HG02973 (cell line): ENCODE results near the gene MED31.
"Not testable (repeated sequence)": the region's sequence is repeated elsewhere in the genome, so short reads cannot be mapped to it uniquely, and the experiment has no call there.

Source experiments
- ATAC-seq: cut with Tn5 transposase; IDR thresholded peaks from one replicate; pipeline ENCODE4 v1.9.1; 2021; ENCODE audit warnings: moderate library complexity; ENCODE audit not compliant: unreplicated experiment

Gene MED31

DNA sequence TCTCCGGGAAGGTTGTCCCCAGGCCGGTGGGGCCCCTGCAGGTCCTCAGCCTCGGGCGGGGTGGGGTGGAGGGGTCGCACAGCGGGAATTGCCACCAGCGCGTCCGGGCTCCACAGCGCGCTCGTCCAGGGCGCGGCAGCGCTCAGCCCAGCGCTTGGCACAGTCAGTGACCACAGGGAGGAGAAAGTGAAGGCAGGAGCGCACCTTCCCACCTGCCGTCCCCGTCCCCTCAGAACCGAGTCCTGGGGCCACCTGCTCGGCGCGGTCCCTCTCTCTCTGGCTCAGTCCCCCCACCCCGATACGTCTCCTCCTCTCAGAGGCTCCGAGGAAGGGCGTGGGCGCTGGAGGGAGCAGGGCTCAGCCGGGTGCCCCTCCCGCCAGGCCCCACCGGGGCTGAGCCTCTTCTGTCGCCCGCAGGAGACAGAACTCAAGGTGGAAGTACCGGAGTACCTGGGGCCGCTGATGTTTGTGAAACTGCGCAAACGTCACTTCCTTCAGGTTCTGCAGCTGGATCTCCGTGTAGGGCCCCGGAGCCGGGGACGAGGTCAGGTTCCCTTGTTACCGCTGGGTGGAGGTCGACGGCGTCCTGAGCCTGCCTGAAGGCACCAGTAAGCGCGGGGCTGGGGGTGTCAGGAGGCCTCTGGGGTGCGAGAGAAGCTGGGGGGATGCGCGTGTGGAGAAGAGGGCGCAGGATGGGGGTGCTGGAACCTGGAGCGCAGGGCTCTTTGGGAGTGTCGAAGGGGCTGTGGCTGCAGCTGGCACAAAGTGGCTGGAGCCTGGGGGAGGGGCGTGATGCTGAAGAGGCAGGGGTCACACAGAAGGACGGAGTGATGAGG is 5.6 kb upstream of the MED31 start:
- not testable (repeated sequence) for ATAC-seq

DNA sequence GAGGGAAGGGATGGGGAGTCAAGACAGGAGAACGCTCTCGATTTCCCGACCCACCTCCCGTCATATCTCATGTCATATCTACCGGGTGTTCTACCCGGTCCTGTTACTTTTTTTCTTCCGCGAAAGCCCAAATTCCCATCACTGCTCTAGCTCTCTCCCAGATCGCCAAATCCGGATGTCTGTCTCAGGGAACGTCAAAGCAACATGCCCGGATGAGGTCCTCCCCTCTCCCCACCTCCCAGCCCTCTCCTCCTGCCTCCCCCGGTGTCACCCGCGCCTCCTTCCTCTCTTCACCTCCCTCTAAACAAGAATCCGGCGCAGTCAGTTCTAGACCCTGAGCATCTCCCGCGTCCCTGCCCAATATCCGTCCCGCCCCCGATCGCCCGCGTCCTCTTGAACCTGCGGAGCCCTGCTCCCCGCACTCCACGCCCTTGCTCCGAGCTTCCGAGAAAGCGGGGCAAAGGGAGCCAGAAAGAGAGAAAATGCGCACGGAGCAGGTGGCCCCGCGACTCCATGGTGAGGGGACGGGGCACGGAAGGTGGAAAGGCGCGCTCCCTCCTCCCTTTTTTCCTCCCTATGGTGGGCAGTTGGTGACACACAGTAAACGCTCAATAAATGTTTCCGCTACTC is 4.4 kb upstream of the MED31 start:
- ATAC-seq: not testable (repeated sequence)

DNA sequence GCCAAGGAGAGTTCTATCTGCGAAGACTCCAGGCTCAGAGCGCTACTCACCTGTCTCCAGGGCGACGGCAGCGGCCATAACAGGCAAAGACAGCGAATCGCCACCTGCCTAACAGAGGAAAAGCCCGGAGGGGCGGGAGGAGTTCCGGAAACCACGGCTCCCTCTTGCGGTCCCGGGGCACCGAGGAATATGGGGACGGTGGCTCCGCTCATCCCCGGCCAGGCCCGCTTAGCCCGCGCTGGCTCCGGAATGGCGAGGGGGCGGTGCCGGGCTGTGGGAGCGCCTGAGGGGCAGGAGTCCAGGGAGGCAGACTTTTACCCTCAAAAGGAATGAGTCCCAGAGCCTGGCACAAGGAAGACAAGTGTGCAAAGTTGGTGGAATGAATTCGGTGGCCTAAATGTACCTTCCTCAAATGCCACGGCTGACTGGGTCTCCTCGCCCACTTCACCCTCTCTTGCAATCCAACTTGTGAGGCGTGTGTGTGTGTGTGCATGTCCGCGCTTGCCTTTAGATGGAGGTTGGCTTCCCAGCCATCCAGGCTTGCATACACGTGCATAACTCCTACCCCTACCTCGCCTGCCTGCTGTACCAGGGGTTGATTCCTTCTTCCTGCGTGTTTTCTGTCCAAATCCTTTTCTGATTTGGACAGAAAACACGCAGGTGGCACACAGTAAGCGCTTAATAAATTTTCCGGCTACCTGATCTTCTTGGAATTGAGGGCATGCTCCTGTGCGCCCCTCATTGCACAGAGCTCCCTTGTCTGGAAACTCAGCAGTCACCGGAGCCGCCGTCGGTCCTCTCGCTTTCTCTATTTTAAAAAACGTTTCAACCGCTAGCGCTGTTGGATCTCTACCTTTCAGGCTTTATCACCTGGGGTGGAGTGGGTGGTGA is 3.7 kb upstream of the MED31 start:
- no peak for ATAC-seq

DNA sequence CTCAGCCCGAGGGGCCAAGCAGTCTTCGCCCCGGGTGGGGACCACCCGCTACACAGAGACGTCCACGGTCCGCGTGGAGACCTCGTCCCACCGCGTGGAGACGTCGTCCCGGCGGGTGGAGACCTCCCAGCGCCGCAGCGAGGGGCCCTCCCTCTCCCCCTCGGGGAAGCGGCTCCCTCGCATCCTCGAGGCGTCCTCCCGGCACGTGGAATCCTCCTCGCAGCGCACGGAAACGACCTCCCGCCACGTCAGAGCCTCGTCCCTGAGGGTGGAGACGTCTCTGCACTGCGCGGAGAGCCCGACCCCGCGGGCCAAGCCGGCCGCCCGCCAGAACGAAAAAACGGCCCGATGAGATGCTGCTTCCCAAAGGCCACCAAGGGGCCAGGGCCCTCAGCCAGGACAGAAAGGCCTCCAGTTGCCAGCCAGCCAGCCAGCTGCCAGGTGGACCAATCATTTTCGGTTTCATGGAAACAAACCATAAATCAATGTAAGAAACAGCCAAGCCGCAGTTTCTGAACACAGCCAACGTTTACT is 581 bp upstream of the MED31 start:
- peak; percentile 9 for ATAC-seq

DNA sequence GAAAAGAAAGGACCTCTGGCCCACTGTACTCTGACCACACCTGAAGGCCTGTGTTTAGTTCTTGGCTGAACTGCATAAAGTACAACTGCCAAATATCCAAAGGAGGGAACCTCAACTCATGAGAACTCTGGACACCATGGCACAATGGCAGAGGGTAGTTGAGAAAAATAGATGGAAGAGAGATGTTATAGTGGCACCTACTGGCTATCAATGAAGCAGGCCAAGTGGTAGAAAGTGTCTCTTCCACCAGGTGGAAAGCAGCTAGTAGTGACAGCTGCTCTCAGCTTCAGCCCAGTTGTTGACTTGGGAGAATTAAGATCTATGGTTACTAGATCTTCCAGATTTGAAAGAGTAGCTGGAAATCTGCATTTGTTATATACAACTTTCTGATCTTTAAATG is 3.2 kb downstream of the MED31 start:
- ATAC-seq: no peak

DNA sequence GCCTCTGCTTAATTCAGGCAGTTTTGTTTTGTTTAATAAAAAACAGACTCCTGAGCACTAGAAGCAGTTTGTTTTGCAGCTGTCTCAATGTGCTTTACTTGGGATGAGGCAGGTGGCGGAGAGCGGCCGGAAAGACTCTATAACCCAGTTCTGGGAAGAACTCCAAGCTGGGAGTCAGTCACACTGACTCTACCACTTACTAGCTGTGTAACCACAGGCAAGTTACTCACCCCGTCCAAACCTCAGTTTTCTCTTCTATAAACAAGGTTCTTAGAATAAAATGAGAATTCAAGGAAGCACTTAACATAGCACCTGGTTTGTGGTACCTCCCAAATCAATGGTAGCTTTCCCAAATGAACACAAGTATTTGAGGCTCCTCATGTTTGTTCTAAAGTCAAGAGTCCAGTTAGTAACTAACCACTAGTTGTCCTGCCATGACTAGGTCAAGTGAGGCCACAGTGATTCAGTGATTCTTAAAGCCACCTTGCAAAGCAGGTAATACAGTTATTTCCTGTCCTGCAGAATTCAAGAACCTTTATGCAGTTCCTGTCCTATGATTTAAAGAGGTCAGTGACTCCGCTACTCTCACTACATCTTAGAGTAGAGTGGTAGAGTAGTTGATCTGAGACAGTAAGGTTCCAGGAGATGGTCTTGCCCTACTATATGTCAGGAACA is 7.8 kb downstream of the MED31 start:
- ATAC-seq: no peak

DNA sequence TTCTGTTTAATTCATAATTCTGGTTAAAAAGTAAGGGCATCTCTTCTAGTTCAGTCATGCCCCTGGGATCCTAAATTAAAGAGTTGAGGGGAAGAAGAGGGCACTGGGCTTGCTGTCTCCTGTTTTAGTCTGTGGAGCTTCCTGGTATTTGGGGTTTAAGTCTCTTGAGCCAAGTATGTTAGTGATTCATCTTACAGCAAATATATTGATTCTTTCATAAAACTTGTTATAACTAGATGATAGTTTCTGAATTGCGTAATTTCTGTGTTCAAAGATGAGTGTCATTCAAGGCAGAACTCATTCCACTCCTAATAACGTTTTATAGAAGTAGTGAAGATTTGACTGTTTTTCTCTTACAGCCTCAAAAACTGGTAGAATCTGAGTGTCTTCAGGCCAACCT is 8.8 kb downstream of the MED31 start:
- no peak for ATAC-seq

DNA sequence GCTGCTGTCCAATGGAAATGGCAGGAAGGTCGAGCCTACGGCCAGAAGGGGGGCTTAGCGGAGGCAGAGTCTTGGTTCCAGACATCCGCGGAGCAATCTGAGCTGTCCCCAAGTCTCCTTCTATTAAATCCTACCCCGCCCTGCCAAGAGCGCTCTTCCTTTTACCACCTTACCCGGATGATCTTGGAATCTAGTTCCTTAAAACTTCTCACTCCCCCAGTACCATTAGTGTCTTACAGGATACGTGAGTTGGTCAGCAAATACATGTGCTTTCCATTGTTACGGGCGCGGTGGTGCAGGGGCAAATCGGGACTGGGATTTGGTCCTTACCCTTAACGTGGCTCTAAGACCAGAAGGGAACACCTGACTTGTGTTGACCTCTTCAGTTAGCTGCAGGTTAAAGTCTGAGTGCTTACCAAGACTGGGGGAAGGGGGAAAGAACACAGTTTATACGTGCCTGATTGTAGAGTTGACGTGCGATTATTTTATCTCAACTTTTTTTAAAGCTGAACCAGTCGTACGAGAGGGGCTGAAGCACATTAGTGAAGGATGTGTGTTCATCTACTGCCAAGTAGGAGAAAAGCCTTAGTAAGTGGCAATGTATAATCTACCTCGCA is 10.1 kb downstream of the MED31 start:
- ATAC-seq: no peak

DNA sequence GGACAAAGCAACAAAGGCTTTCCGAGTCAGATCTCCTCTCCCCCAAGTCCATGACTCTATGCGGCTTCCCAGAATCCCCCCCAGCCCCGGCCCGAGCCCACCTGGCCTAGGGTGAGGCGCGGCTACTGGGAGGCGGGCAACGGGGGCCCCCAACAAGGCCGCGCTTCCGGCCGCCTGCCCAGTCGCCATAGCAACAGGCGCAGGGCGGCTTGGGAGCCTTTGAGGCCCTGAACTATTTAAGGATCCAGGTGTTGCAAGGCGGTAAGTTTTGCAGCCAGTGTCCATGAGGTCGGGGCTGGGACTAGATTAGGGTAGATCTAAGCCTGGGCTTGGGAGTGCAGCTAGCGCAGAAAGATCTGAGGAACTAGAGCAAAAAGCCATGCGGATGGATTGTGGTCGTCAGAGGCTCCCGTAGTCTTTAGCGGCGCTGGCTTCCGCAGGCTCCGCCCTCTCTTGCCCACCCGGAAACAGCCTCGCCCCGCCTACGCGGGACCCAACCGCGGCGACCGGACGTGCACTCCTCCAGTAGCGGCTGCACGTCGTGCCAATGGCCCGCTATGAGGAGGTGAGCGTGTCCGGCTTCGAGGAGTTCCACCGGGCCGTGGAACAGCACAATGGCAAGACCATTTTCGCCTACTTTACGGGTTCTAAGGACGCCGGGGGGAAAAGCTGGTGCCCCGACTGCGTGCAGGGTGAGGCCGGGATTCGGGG is 10.7 kb downstream of the MED31 start, which contains the start of the genes KIAA0753 and TXNDC17:
Gene KIAA0753 (minus strand): TSS at position 176 of the 711 bp plus-strand sequence. CDS start 5,608 bp downstream, outside the sequence.
Gene TXNDC17 (plus strand): TSS at position 525 of the 711 bp plus-strand sequence. CDS start 23 bp downstream, at position 548.
- peak; percentile 75 for ATAC-seq

DNA sequence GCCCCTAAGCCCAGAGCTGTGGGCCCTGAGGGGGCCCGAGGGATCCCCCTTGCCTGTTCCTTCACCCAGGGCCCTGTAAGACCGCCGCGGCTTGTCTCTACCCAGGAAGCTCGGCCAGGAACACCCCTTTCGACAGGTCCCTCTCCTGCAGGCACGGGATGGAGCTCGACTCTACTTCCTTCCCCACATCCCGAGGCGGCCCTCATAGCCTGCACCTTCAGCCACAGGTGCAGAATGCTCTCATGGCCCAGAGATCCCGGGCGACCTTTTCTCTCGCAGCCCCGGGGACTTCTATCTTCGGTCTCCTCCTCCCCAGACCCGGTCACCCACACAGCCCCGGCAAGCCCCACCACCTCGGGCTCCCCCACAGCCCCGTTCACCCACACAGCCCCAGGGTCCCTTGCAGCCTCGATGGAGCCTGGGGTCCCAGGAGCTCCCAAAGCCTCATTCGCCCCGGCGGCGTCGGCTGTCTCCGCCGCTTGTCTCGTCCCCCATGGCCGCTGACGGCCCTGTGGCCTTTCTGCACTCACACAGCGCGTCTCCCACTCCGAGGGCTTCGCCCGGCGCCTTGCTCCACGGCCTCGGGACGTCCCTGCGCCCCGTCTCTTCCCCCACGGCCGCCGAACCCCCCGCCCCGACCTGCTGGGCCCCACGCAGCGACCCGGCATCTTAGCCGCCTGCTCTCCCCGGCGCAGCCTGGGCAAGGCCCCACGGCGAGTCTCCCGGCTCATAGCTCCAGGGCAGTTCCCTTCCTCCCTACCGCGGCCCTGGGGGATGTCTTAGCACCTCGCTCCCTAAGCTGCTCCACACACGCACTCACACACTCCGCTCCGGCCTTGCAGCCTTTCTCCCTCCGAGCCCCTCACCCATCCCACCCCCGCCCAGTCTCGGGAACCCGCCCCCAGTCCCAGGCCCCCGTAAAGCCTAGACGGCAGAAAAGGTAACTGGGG is 11.5 kb downstream of the MED31 start:
- ATAC-seq: no peak

DNA sequence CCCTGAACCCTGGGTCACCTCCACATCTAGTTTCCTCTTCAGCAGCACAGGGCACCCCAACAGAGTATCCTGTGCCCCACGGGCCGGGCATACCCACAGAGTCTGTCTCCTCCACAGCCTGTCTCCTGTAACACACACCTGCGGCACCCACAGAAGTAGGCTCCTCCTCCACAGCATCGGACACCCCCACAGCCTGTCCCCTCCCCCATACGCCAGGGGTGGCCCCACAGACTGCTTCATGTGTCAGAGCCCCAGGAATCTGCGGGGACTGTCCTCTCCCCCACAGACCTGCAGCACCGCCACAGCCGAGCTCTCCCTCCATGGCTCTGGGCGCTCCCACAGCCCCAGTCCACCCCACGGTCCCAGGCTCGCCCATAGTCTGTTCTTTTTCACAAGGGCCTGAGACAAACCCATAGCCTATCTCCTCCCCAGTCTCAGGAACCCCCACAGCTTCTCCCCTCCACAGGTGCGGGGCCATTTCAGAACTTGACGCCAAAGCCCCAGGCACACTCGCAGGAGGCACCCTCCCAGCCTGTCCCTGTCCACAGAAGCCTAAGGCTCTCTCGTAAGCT is 12.3 kb downstream of the MED31 start:
- no peak for ATAC-seq

DNA sequence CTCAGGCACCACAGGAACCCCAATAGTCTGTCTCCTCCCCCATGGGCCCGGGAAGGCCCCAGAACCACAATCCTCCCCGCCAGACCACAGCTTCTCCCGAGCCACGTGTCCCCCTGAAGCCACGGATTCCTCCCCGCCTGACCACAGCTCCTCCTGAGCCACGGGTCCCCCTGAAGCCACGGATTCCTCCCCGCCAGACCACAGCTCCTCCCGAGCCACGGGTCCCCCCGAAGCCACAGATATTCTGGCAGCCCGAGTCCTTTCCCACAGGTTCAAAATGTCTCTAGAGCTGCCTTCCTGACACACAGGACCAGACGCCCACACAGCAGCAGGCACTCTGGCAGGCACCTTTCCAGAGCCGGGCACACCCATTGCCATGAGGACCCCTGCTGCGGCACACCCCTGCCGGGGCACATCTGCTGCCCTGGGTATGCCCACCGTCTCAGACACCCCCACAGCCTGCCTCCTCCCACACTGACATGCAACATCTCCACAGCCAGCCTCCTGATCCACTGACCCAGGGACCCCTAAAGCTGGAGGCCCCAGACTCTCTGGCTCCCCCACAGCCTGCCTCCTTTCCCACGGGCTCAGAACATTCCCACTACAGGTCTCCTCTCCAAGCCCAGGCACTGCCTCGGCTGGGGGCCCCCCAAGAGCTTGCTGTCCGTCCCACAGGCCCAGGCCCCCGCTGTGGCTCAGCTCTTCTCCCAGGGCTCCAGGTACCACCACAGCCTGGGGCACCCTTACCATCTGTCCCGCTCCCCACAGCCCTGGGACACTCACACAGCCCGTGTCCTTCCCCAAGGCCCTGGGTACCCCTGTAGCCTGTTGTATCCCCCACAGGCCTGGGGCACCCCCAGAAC is 13.1 kb downstream of the MED31 start:
- no peak for ATAC-seq

DNA sequence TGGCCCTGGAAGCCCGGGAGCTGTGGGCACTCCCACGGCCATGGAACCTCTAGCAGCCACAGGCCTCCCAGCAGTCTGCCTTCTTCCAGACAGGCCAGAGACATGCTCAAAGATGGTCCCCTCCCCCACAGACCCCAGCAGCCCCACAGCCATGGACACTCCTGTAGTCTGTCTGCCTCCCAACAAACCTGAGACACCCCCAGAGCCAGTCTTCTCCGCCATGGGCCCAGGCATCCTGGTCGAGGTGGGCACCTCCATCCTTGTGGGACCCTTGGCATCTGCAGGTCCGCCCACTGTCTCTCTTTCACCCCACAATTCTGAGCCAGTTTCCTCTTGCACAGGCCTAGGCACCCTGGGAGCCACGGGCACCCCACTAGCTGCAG is 14.0 kb downstream of the MED31 start:
- no peak for ATAC-seq

DNA sequence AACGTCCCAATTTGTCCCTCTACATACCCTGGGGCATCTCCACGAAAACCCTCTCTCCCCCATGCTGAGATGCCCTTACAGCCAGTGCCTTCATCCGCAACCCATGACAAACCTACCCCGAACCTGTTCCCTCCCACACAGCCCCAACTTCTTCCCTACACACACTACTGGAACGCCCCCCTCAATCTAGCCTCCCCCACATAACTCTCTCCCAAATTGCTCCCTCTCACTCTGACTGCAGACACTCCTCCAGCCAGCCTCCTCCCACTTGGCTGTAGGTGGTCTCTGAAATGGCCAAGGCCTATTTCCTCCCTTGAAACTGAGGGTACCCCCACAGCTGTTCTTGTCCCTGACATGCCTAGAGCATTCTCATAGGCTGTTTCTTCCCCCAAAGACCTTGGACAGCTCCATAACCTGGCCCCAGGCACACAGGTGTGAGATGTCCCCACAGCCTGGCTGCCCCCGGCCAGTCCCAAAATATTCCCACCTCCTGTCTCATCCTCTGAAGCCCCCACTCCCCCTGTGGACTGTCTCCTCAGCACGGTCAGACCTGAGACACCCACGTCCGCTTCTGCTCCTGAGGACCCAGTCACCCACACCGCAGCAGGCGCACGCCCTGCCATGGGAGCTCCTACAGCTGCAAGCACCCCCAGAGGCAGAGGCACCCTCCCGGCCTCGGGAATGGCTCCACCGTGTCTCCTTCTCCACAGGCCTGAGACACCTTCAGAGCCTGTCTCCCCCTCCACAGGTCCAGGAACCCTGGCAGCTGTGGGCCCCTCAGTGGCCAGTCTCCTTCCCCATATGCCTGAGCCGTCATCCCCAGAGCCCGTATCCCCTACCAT is 14.6 kb downstream of the MED31 start:
- no peak for ATAC-seq

DNA sequence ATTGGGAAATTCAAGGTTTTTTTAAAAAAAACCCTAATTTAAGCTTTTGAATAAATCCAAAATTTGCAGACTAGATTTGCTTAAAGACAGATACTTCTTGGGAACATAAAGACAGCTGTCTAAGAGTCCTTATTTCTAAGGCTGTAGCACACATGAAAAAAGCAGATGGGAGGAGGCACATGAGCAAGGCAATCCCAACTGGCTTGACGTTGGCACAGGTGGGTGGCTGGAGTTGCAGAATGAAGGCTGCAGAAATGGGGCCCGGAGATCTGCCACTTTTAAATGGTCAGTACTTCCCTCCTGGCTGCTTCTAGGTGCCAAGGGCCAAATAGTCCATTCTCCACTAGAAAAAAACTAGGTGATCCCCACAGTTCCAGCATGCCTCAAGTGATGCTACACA is 15.3 kb downstream of the MED31 start:
- no peak for ATAC-seq

DNA sequence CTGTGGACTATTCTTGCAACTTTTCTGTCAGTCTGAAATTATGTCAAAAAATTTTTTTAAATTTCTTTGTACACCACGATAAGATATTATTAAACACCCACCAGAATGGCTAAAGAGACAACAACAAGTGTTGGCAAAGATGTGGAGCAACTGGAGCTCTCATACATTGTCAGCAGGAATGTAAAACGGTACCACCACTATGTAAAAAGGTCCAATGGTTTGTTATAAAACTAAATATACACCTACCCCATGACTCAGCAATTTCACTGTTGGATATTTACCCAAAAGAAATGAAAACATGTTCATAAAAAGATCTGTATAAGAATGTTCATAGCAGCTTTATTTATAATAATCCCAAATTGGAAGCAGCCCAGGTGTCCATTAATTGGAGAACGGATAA is 18.1 kb downstream of the MED31 start:
- no peak for ATAC-seq
